OCI-LY1 (cell line): ENCODE measurements around the gene PDE3B.
"Not testable (repeated sequence)": the region's sequence is repeated elsewhere in the genome, so short reads cannot be mapped to it uniquely, and the experiment has no call there.

Experiments used
- H2AFZ ChIP-seq: fragments of 200-600 bp; sonication (generic), shearing (Covaris generic); 2 replicates; pipeline ENCODE4 v1.6.0; 2014; ENCODE audit warnings: antibody characterized with exemption, mild to moderate bottlenecking, low read length
- H3F3A ChIP-seq: fragments of 200-600 bp; sonication (generic), shearing (Covaris generic); 2 replicates; pipeline ENCODE4 v1.6.0; 2014; ENCODE audit warnings: mild to moderate bottlenecking, antibody characterized with exemption, low read length, moderate library complexity; ENCODE audit not compliant: insufficient read depth
- H3K27ac ChIP-seq: fragments of 200-600 bp; sonication (generic); 2 replicates; pipeline ENCODE4 v1.5.1; 2014; ENCODE audit warnings: low read length, mixed run types, mild to moderate bottlenecking, low read depth; ENCODE audit not compliant: poor library complexity, severe bottlenecking
- H3K27me3 ChIP-seq: fragments of 200-600 bp; sonication (generic); 2 replicates; pipeline ENCODE4 v1.6.0; 2014; ENCODE audit warnings: antibody characterized with exemption, mild to moderate bottlenecking, low read length, moderate library complexity; ENCODE audit not compliant: insufficient read depth
- H3K36me3 ChIP-seq: fragments of 200-600 bp; sonication (generic); 2 replicates; pipeline ENCODE4 v1.6.1; 2014; ENCODE audit warnings: mild to moderate bottlenecking, antibody characterized with exemption, low read length, moderate library complexity, mixed read lengths; ENCODE audit not compliant: insufficient read depth
- H3K4me1 ChIP-seq: fragments of 200-600 bp; sonication (generic); 2 replicates; pipeline ENCODE4 v1.5.1; 2014; ENCODE audit warnings: mild to moderate bottlenecking, low read length, moderate library complexity; ENCODE audit not compliant: insufficient read depth, severe bottlenecking
- H3K4me2 ChIP-seq: fragments of 200-600 bp; sonication (generic), shearing (Covaris generic); 2 replicates; pipeline ENCODE4 v1.6.1; 2014; ENCODE audit warnings: low read length
- H3K4me3 ChIP-seq: fragments of 200-600 bp; sonication (generic); 2 replicates; pipeline ENCODE4 v1.5.1; 2014; ENCODE audit warnings: low read length, low read depth, mild to moderate bottlenecking, mixed read lengths; ENCODE audit not compliant: poor library complexity, severe bottlenecking
- H3K79me2 ChIP-seq: fragments of 200-600 bp; shearing (Covaris generic); 2 replicates; pipeline ENCODE4 v1.6.1; 2016; ENCODE audit warnings: mixed run types, low read length, mixed read lengths; ENCODE audit not compliant: insufficient read depth
- H3K9ac ChIP-seq: fragments of 200-600 bp; sonication (generic), shearing (Covaris generic); 2 replicates; pipeline ENCODE4 v1.6.1; 2014; ENCODE audit warnings: mild to moderate bottlenecking, low read length, mixed read lengths
- H3K9me2 ChIP-seq: fragments of 200-600 bp; sonication (generic), shearing (Covaris generic); 2 replicates; pipeline ENCODE4 v1.6.1; 2014; ENCODE audit warnings: low read depth, mild to moderate bottlenecking, low read length, mixed read lengths
- H3K9me3 ChIP-seq: fragments of 200-600 bp; shearing (Covaris generic); 2 replicates; pipeline ENCODE4 v1.6.1; 2014; ENCODE audit warnings: low read length, mixed read lengths
- H4K20me1 ChIP-seq: fragments of 200-600 bp; sonication (generic), shearing (Covaris generic); 2 replicates; pipeline ENCODE4 v1.6.0; 2016; ENCODE audit warnings: mild to moderate bottlenecking, low read length; ENCODE audit not compliant: insufficient read depth
- EZH2 ChIP-seq: fragments of 200-600 bp; sonication (generic), shearing (Covaris generic); IDR thresholded peaks from 2 replicates; pipeline ENCODE4 v1.8.0; 2017; ENCODE audit warnings: borderline replicate concordance, mixed run types, mild to moderate bottlenecking, antibody characterized with exemption, low read length, moderate library complexity, mixed read lengths
- TF ChIP-seq, protein P1 (sequence below): fragments of 200-600 bp; sonication (generic), shearing (Covaris generic); IDR thresholded peaks from 2 replicates; pipeline ENCODE4 v1.5.1; 2017; ENCODE audit warnings: mild to moderate bottlenecking, antibody characterized with exemption, low read length, moderate library complexity, mixed read lengths

PDE3B gene

DNA sequence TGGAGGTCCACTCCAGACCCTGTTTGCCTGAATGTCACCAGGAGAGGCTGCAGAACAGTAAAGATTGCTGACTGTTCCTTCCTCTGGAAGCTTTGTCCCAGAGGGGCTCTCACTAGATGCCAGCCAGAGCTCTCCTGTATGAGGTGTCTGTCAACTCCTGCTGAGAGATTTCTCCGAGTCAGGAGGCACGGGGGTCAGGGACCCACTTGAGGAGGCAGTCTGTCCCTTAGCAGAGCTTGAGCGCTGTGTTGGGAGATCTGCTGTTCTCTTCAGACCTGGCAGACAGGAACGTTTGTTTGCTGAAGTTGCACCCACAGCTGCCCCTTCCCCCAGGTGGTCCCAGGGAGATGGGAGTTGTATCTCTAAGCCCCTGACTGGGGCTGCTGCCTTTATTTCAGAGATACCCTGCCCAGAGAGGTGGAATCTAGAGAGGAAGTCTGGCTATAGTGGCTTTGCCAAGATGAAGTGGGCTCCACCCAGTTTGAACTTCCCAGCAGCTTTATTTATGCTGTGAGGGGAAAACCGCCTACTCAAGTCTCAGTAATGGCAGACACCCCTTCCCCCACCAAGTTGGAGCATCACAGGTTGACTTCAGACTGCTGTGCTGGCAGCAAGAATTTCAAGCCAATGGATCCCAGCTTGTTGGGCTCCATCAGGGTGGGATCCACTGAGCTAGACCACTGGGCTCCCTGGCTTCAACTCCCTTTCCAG, 99.4 kb downstream of the PDE3B start:
- no peaks in the 10 kb centered on the region for H3K9me3 ChIP-seq
- H3K27me3 ChIP-seq: no peaks in the 10 kb centered on the region
- H3K4me1 ChIP-seq: peaks cover 5% of the 10 kb centered on the region
- TF ChIP-seq EZH2: no peak
- TF ChIP-seq, protein P1, sequence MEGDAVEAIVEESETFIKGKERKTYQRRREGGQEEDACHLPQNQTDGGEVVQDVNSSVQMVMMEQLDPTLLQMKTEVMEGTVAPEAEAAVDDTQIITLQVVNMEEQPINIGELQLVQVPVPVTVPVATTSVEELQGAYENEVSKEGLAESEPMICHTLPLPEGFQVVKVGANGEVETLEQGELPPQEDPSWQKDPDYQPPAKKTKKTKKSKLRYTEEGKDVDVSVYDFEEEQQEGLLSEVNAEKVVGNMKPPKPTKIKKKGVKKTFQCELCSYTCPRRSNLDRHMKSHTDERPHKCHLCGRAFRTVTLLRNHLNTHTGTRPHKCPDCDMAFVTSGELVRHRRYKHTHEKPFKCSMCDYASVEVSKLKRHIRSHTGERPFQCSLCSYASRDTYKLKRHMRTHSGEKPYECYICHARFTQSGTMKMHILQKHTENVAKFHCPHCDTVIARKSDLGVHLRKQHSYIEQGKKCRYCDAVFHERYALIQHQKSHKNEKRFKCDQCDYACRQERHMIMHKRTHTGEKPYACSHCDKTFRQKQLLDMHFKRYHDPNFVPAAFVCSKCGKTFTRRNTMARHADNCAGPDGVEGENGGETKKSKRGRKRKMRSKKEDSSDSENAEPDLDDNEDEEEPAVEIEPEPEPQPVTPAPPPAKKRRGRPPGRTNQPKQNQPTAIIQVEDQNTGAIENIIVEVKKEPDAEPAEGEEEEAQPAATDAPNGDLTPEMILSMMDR: no peak
- no peaks in the 10 kb centered on the region for H4K20me1 ChIP-seq
- H3F3A ChIP-seq: no peaks in the 10 kb centered on the region
- no peak overlapping the region for H3K4me3 ChIP-seq
- H2AFZ ChIP-seq: no peak overlapping the region
- no peak overlapping the region for H3K4me2 ChIP-seq
- H3K27ac ChIP-seq: no peak overlapping the region
- H3K9me2 ChIP-seq: no peaks in the 10 kb centered on the region
- H3K36me3 ChIP-seq: no peaks in the 10 kb centered on the region
- no peak overlapping the region for H3K9ac ChIP-seq
- no peaks in the 10 kb centered on the region for H3K79me2 ChIP-seq

DNA sequence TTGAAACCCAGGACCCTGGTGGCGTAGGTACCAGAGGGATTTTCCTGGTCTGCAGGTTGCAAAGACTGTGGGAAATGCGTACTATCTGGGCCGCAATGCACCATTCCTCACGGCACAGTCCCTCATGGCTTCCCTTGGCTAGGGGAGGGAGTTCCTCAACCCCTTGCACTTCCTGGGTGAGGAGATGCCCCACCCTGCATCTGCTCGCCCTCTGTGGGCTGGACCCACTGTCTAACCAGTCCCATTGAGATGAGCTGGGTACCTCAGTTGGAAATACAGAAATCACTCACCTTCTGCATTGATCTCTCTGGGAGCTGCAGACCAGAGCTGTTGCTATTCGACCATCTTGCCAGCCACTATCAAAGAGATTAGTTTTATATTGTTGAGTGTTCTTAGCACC, 100.1 kb downstream of the PDE3B start:
- not testable (repeated sequence) for H3K9me2 ChIP-seq, H3K79me2 ChIP-seq, H3K9me3 ChIP-seq, H3K9ac ChIP-seq, H3F3A ChIP-seq, H3K4me3 ChIP-seq, H4K20me1 ChIP-seq, H2AFZ ChIP-seq, H3K27ac ChIP-seq, H3K27me3 ChIP-seq, H3K4me1 ChIP-seq, H3K4me2 ChIP-seq, H3K36me3 ChIP-seq

DNA sequence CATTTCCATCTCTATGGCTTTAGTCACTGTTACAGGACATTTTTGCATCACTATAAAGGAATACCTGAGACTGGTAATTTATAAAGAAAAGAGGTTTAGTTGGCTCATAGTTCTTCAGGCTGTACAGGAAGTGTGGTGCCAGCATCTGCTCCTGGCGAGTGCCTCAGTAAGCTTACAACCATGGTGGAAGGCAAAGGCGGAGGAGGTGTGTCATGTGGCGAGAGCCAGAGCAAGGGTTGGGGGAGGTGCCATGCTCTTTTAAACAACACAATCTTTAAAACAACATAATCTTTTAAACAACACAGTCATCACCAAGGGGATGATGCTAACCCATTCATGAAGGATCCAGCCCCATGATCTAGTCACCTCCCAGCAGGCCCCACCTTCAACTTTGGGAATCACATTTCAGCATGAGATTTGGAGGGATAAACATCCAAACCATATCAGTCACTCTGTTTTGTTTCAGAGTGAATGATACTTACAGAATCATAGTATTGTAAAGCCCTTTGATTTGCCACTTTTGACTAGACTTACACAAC, 103.3 kb downstream of the PDE3B start:
- H3K9me2 ChIP-seq: no peaks in the 10 kb centered on the region

More for the DNA sequence above, 103.3 kb downstream of the PDE3B start:
- no peaks in the 10 kb centered on the region for H3K79me2 ChIP-seq
- H3K4me2 ChIP-seq: no peak overlapping the region
- TF ChIP-seq, protein P1: no peak
- no peak for TF ChIP-seq EZH2
- no peak overlapping the region; the same call in 1 of the 2 replicates for H2AFZ ChIP-seq
- no peak overlapping the region for H3K4me3 ChIP-seq
- H3K9ac ChIP-seq: no peak overlapping the region
- no peaks in the 10 kb centered on the region for H3F3A ChIP-seq
- no peaks in the 10 kb centered on the region for H3K36me3 ChIP-seq
- no peak overlapping the region for H3K27ac ChIP-seq
- H3K9me3 ChIP-seq: no peaks in the 10 kb centered on the region
- no peaks in the 10 kb centered on the region for H4K20me1 ChIP-seq
- H3K4me1 ChIP-seq: peaks cover 30% of the 10 kb centered on the region
- no peaks in the 10 kb centered on the region for H3K27me3 ChIP-seq
